ENCODE measurements around the gene PCED1A. TPM values are rescaled to one million over a fixed set of nuclear protein-coding genes. Genes with fewer than 3 reads are reported as not detected.

The PCED1A gene
- total and polyA plus RNA-seq, 2 of the 8 experiments (the other 6 are each of a cell fraction or from before 2014, with no cell fraction given): 13.4 to 18.9 TPM

DNA sequence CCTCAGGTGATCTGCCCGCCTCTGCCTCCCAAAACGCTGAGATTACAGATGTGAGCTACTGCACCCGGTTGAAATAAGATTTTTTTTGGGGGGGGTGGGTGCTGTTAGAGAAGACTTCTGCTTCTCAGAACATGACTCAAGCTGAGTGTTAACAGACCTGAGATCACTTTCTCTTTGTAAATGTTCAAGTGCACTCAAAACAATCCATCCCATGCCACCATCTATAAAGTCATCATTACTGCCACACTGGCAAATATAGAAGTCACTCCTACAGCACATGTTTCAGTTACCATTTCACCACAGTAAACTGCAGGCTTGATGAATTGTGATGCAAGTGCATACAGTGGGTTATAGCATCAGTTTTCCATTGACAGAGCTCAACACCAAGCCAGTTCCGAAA lies 9.1 kb upstream of the PCED1A start (continued):
- TF ChIP-seq HDAC2 (IDR thresholded peaks at IDR 0.05; ENCODE audit: borderline replicate concordance in 1 of 2, low read depth in 2 of 2, low read length in 2 of 2): no peak
- no peak for TF ChIP-seq CHD2 (IDR thresholded peaks at IDR 0.05; ENCODE audit: low read length)

All from H1 (cell line).